DND-41 (cell line): ENCODE data around the gene NUBPL.

Source experiments
- CTCF ChIP-seq: IDR thresholded peaks from 2 replicates; pipeline ENCODE4 v1.5.1; 2012; ENCODE audit warnings: borderline replicate concordance, low read length, moderate library complexity, mild to moderate bottlenecking; ENCODE audit not compliant: poor library complexity, severe bottlenecking; ENCODE audit errors: extremely low read depth
- EZH2 ChIP-seq: IDR thresholded peaks from 3 replicates; pipeline ENCODE4 v1.6.1; 2012; ENCODE audit warnings: borderline replicate concordance, low read depth, mild to moderate bottlenecking, moderate library complexity, low read length, inconsistent platforms; ENCODE audit not compliant: severe bottlenecking

GRCh38 chr14:31777312-31777711 is 216.1 kb downstream of the NUBPL start:
- no peak for TF ChIP-seq CTCF
- no peak for TF ChIP-seq EZH2
